Erythroblast (primary cell): ENCODE measurements around the gene PLCH2.
"Not testable (repeated sequence)": the region's sequence is repeated elsewhere in the genome, so short reads cannot be mapped to it uniquely, and the experiment has no call there.

Experiments
- GATA1 ChIP-seq: IDR thresholded peaks from 2 replicates; pipeline ENCODE4 v1.6.1; 2011; ENCODE audit warnings: low read depth, mild to moderate bottlenecking, control low read depth, low read length, moderate library complexity
- POLR2A ChIP-seq: IDR thresholded peaks from 2 replicates; pipeline ENCODE4 v1.6.1; 2011; ENCODE audit warnings: mild to moderate bottlenecking, low read length

- not testable (repeated sequence) for TF ChIP-seq POLR2A, GATA1
Measured at GRCh38 chr1:2551544-2551943, 75.5 kb downstream of the PLCH2 start.
